Transverse colon (tissue), 4 donors: Measurements from ENCODE around the gene CACNG7. TPM values are rescaled to one million over a fixed set of nuclear protein-coding genes. Genes with fewer than 3 reads are reported as not detected.

Source experiments
- DNase-seq: peaks from one replicate; pipeline ENCODE4 v3.0.0-alpha.2; 2019
- H3K27ac ChIP-seq, 4 donors: fragments of 200-600 bp; sonication (generic); 2 replicates each; pipeline ENCODE4 v1.5.1; 2016 to 2018; ENCODE audit warnings: inconsistent platforms in 4 of 4
- H3K27me3 ChIP-seq: fragments of 200-600 bp; sonication (generic); 2 replicates; pipeline ENCODE4 v1.5.1; 2017; ENCODE audit warnings: inconsistent platforms
- H3K36me3 ChIP-seq, 4 donors: fragments of 200-600 bp; sonication (generic); 2 replicates each; pipeline ENCODE4 v1.5.1; 2017 to 2019; ENCODE audit warnings: inconsistent platforms in 4 of 4
- H3K4me1 ChIP-seq, 4 donors: fragments of 200-600 bp; sonication (generic); 2 replicates each; pipeline ENCODE4 v1.5.1; 2017 to 2020; ENCODE audit warnings: inconsistent platforms in 4 of 4
- H3K4me3 ChIP-seq, 4 donors: fragments of 200-600 bp; sonication (generic); 1 replicate in 1 of 4; 2 replicates in 3 of 4; pipeline versions ENCODE4 v1.5.1 to v1.6.1; 2017 to 2019; ENCODE audit warnings: inconsistent platforms in 4 of 4
- H3K9me3 ChIP-seq, 2 donors: fragments of 200-600 bp; sonication (generic); 2 replicates each; pipeline ENCODE4 v1.5.1; 2017 to 2019; ENCODE audit warnings: inconsistent platforms in 2 of 2
- EP300 ChIP-seq: sonication (generic); formaldehyde crosslinking; IDR thresholded peaks from one replicate; pipeline ENCODE4 v1.6.1; 2017; ENCODE audit warnings: antibody characterized with exemption, low read depth
- POLR2A ChIP-seq: fragments of 450-650 bp; IDR thresholded peaks from one replicate; pipeline ENCODE4 v1.6.1; 2016; ENCODE audit warnings: antibody characterized with exemption, mild to moderate bottlenecking, moderate library complexity
- POLR2AphosphoS5 ChIP-seq, 3 donors: sonication (generic); formaldehyde crosslinking; IDR thresholded peaks; one replicate each; pipeline ENCODE4 v1.6.1; 2016; ENCODE audit warnings: antibody characterized with exemption in 3 of 3
- WGBS, 2 donors: methylation state at CpG; one replicate each; pipeline ENCODE4 v1.1.5; 2018; ENCODE audit warnings: low coverage in 1 of 2; 5-methylcytosine and 5-hydroxymethylcytosine counted together
- in situ Hi-C, 4 donors: fragments of 200-750 bp; cut with MboI; loops; one replicate each; pipeline versions ENCODE4 v1.15.0 to v1.15.1; 2017; ENCODE audit warnings: low sequenced_read_pairs in 3 of 4, low pct_ligation_motif_present in 1 of 4, low pct_unique_long_range_greater_than_20kb in 1 of 4
- intact Hi-C: fragments of 100-400 bp; cut with DNase I; formaldehyde crosslinking; loops from one replicate; pipeline ENCODE4 v1.15.1; 2023; ENCODE audit warnings: low total_unique reads
- total RNA-seq, 4 donors: library from RNA; depleted of rRNA; stranded (reverse); fragments of >200 nt; gene quantifications; one replicate each; pipeline ENCODE4 v1.1.0, GENCODE V29; 2016
- TF ChIP-seq, protein P1 (sequence below), 5 experiments: fragments of 200-600 bp in 3 of 5; fragments of 450-650 bp in 2 of 5; sonication (generic) in 3 of 5; IDR thresholded peaks; 1 replicate in 2 of 5; 2 replicates in 3 of 5; pipeline ENCODE4 v1.5.1; 2016 to 2017; ENCODE audit warnings: antibody characterized with exemption in 5 of 5, inconsistent platforms in 3 of 5, mild to moderate bottlenecking in 2 of 5, moderate library complexity in 1 of 5

Gene CACNG7
- total RNA-seq, 4 donors from 2014 or later, result not detected

DNA sequence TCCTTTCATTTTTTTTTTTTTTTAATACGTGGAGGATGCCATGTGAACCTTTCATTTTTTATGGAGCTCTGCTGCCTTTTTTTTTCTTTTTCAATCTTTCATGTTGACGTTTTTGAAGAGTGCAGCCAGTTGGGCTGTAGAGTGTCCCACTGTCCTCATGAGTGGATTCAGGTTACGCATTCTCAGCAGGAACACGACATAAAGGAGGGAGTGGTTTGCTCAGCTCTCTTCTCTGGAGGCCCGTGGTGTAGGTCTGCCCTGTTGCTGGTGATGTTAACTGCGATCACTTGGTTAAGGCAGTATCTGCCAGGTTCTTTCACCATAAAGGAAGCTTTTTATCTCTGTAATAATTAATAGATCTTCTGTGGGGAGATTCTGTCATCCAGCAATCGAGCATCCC is 27.0 kb downstream of the CACNG7 start:
- Histone ChIP-seq H3K36me3 (no peaks in the 10 kb centered on the region), H3K4me1 (no peaks in the 10 kb centered on the region), H3K9me3 (no peaks in the 10 kb centered on the region), H3K4me3 (no peak overlapping the region), H3K27ac (no peak overlapping the region), H3K27me3 (peaks cover 16% of the 10 kb centered on the region)
- 41 to 58% methylated on average over 5 to 7 of the region's 7 CpGs for WGBS, 2 donors
- intact Hi-C loops, result no loop called here
- DNase-seq, result no peak
- in situ Hi-C loops, result no loop called here
- TF ChIP-seq, protein P1, sequence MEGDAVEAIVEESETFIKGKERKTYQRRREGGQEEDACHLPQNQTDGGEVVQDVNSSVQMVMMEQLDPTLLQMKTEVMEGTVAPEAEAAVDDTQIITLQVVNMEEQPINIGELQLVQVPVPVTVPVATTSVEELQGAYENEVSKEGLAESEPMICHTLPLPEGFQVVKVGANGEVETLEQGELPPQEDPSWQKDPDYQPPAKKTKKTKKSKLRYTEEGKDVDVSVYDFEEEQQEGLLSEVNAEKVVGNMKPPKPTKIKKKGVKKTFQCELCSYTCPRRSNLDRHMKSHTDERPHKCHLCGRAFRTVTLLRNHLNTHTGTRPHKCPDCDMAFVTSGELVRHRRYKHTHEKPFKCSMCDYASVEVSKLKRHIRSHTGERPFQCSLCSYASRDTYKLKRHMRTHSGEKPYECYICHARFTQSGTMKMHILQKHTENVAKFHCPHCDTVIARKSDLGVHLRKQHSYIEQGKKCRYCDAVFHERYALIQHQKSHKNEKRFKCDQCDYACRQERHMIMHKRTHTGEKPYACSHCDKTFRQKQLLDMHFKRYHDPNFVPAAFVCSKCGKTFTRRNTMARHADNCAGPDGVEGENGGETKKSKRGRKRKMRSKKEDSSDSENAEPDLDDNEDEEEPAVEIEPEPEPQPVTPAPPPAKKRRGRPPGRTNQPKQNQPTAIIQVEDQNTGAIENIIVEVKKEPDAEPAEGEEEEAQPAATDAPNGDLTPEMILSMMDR (IDR thresholded peaks at IDR 0.05), result no peak
- TF ChIP-seq POLR2AphosphoS5 (IDR thresholded peaks at IDR 0.05) (no peak), POLR2A (no peak), EP300 (no peak)

DNA sequence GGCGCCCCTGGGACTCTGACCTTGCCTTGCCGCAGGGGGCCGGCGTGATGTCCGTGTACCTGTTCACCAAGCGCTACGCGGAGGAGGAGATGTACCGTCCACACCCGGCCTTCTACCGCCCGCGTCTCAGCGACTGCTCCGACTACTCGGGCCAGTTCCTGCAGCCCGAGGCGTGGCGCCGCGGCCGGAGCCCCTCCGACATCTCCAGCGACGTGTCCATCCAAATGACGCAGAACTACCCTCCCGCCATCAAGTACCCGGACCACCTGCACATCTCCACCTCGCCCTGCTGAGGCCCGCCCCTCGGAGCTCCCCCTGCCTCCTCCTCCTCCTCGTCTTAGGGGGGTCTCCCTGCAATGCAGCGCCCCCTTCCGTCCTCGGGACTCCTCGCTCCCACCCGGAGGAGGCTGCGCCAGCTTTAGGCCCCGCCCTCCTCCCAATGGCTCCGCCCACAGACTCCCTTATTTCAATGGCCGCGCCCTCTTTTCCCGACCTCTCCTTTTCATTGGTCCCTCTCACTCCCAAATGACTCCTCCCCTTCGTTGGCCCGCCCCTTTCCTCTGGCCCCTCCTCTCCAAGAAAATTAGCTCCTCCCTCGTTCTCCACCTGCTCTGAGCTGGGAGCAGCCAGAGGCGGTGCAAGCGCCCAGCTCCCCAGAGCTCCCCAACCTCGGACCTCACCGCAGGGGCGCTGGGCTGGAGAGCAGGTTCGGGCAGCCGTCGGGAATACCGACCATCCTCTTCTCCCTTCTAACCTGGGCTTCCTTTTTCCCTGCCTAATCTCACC is 33.1 kb downstream of the CACNG7 start:
- Histone ChIP-seq H3K36me3 (no peaks in the 10 kb centered on the region), H3K4me1 (no peaks in the 10 kb centered on the region), H3K27me3 (peaks cover 56% of the 10 kb centered on the region), H3K27ac (no peak overlapping the region), H3K9me3 (no peaks in the 10 kb centered on the region), H3K4me3 (no peak overlapping the region)
- in situ Hi-C loops (no loop called here), intact Hi-C loops (no loop called here)
- no peak for DNase-seq
- 5 to 31% methylated on average over 4 to 50 of the region's 55 CpGs for WGBS, 2 donors
- TF ChIP-seq, protein P1 (IDR thresholded peaks at IDR 0.05), result no peak
- no peak for TF ChIP-seq POLR2A
- TF ChIP-seq EP300, result no peak
- TF ChIP-seq POLR2AphosphoS5 (IDR thresholded peaks at IDR 0.05), result no peak

- no peak overlapping the region for H3K4me3 ChIP-seq
- H3K27ac ChIP-seq, result no peak overlapping the region
- no peaks in the 10 kb centered on the region for H3K4me1 ChIP-seq
- no peaks in the 10 kb centered on the region for H3K9me3 ChIP-seq
- WGBS, 2 donors, result 76% methylated on average over 4 of the region's 4 CpGs; no CpG with 5 or more reads in 1 of the 2 donors
- intact Hi-C loops (no loop called here), in situ Hi-C loops (no loop called here)
- H3K27me3 ChIP-seq, result peaks cover 56% of the 10 kb centered on the region
- TF ChIP-seq, protein P1 (IDR thresholded peaks at IDR 0.05), result no peak
- TF ChIP-seq EP300, result no peak
- no peak for TF ChIP-seq POLR2A
- no peak for TF ChIP-seq POLR2AphosphoS5 (IDR thresholded peaks at IDR 0.05)
- DNase-seq, result no peak
- no peaks in the 10 kb centered on the region for H3K36me3 ChIP-seq
These were observed 35.3 kb downstream of the CACNG7 start for GRCh38 chr19:53944416-53944815.

DNA sequence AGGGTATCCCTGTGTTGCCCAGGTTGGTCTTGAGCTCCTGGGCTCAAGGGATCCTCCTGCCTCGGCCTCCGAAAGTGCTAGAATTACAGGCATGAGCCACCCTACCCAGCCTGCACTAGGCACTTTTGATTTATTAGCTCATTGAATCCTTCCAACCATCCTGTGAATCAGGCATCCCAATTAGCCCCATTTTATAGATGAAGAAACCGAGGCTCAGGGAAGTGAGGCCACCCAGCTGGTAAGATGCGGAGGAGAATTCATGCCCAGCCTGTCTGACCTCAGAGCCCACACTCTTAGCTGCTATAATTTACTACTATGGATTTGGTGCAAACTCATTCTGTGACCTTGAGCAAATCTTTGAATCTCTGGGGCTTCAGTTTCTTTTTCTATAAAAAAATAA is 35.9 kb downstream of the CACNG7 start:
- H3K27ac ChIP-seq, result no peak overlapping the region
- in situ Hi-C loops (no loop called here), intact Hi-C loops (no loop called here)
- peaks cover 51% of the 10 kb centered on the region for H3K27me3 ChIP-seq
- no peaks in the 10 kb centered on the region for H3K36me3 ChIP-seq
- H3K4me1 ChIP-seq, result no peaks in the 10 kb centered on the region
- H3K4me3 ChIP-seq, result no peak overlapping the region
- H3K9me3 ChIP-seq, result no peaks in the 10 kb centered on the region
- no peak for DNase-seq
- WGBS, 2 donors, result 67 to 85% methylated on average over 1 to 4 of the region's 4 CpGs
- TF ChIP-seq POLR2A, result no peak
- no peak for TF ChIP-seq POLR2AphosphoS5 (IDR thresholded peaks at IDR 0.05)
- TF ChIP-seq, protein P1 (IDR thresholded peaks at IDR 0.05), result no peak
- TF ChIP-seq EP300, result no peak
